Measurements from ENCODE around the gene TEX52. TPM values are rescaled to one million over a fixed set of nuclear protein-coding genes. Genes with fewer than 3 reads are reported as not detected.

Gene TEX52
- total RNA-seq: not detected

GRCh38 chr12:2857021-2857431, at the start of gene TEX52:
TEX52 (minus strand) TSS chr12:2857039; CDS start chr12:2857026, 13 bp downstream.
- 72 to 79% methylated on average over 3 of the region's 3 CpGs for WGBS, 2 donors
- Histone ChIP-seq H3K27ac (no peak within 1 kb of the TSS), H3K36me3 (peaks cover 0 to 8% (median 0%) of the 10 kb centered on the region in 3 donors), H3K27me3 (no peaks in the 10 kb centered on the region), H3K4me3 (no peak within 1 kb of the TSS), H3K9me3 (no peaks in the 10 kb centered on the region), H3K4me1 (peaks cover 0 to 14% (median 0%) of the 10 kb centered on the region in 4 donors)
- TF ChIP-seq EP300 (IDR thresholded peaks at IDR 0.05) (no peak), CTCF (IDR thresholded peaks at IDR 0.05) (no peak), POLR2A (IDR thresholded peaks at IDR 0.05) (no peak)
- DNase-seq (ENCODE audit: low spot score in 2 of 2): no peak

- no peaks in the 10 kb centered on the region for H3K9me3 ChIP-seq
- WGBS, 2 donors: 92 to 94% methylated on average over 2 of the region's 2 CpGs
- TF ChIP-seq CTCF (IDR thresholded peaks at IDR 0.05) (no peak), EP300 (IDR thresholded peaks at IDR 0.05) (no peak), POLR2A (IDR thresholded peaks at IDR 0.05) (no peak)
- peaks cover 0 to 62% (median 5%) of the 10 kb centered on the region in 4 donors for H3K4me1 ChIP-seq
- no peak overlapping the region for H3K4me3 ChIP-seq
- DNase-seq (ENCODE audit: low spot score in 2 of 2): no peak
- no peaks in the 10 kb centered on the region for H3K36me3 ChIP-seq
- peak overlapping the region in 3 of 4 donors; percentile 2 to 72 (median 53) for H3K27ac ChIP-seq
- H3K27me3 ChIP-seq: no peaks in the 10 kb centered on the region
These were observed 47.4 kb upstream of the TEX52 start for GRCh38 chr12:2904260-2904659.

GRCh38 chr12:2902272-2902880, 45.5 kb upstream of the TEX52 start:
- Histone ChIP-seq H3K27ac (peak overlapping the region; percentile 22 to 72 (median 44)), H3K9me3 (no peaks in the 10 kb centered on the region), H3K4me3 (no peak overlapping the region), H3K4me1 (peaks cover 0 to 63% (median 5%) of the 10 kb centered on the region in 4 donors), H3K27me3 (no peaks in the 10 kb centered on the region), H3K36me3 (no peaks in the 10 kb centered on the region)
- TF ChIP-seq POLR2A (IDR thresholded peaks at IDR 0.05): no peak
- peak in 1 of 2 donors; percentile 55 for TF ChIP-seq EP300 (IDR thresholded peaks at IDR 0.05)
- WGBS, 2 donors: 13 to 31% methylated on average over 4 of the region's 4 CpGs
- DNase-seq (ENCODE audit: low spot score in 2 of 2): peak in 1 of 2 donors; percentile 29

- Histone ChIP-seq H3K4me3 (no peak overlapping the region), H3K9me3 (no peaks in the 10 kb centered on the region), H3K27ac (peak overlapping the region in 3 of 4 donors; percentile 37 to 72 (median 56)), H3K36me3 (no peaks in the 10 kb centered on the region), H3K27me3 (no peaks in the 10 kb centered on the region), H3K4me1 (peaks cover 0 to 63% (median 12%) of the 10 kb centered on the region in 4 donors)
- no peak for DNase-seq (ENCODE audit: low spot score in 2 of 2)
- 85 to 86% methylated on average over 8 of the region's 8 CpGs for WGBS, 2 donors
- TF ChIP-seq CTCF (IDR thresholded peaks at IDR 0.05): no peak
- TF ChIP-seq EP300 (IDR thresholded peaks at IDR 0.05): no peak
- no peak for TF ChIP-seq POLR2A (IDR thresholded peaks at IDR 0.05)
These were observed 43.8 kb upstream of the TEX52 start for GRCh38 chr12:2900642-2901041.

- no peak for DNase-seq (ENCODE audit: low spot score in 2 of 2)
- 95% methylated on average over 5 of the region's 5 CpGs for WGBS, 2 donors
- H3K4me1 ChIP-seq: peaks cover 0 to 72% (median 18%) of the 10 kb centered on the region in 4 donors
- no peak overlapping the region for H3K4me3 ChIP-seq
- H3K9me3 ChIP-seq: no peaks in the 10 kb centered on the region
- no peak for TF ChIP-seq EP300 (IDR thresholded peaks at IDR 0.05)
- TF ChIP-seq CTCF (IDR thresholded peaks at IDR 0.05): no peak
- no peak for TF ChIP-seq POLR2A (IDR thresholded peaks at IDR 0.05)
- H3K36me3 ChIP-seq: no peaks in the 10 kb centered on the region
- peak overlapping the region in 1 of 4 donors; percentile 16 for H3K27ac ChIP-seq
- no peaks in the 10 kb centered on the region for H3K27me3 ChIP-seq
These were observed 40.6 kb upstream of the TEX52 start for GRCh38 chr12:2897418-2897817.

Data from tibial nerve (tissue), 4 donors.